HG02642 (cell line): ENCODE measurements around the gene RNF8.
A peak's percentile ranks its signal among the peaks of the same experiment; 100 is the strongest.
"Not testable (repeated sequence)": the region's sequence is repeated elsewhere in the genome, so short reads cannot be mapped to it uniquely, and the experiment has no call there.

Source experiments
- ATAC-seq: cut with Tn5 transposase; IDR thresholded peaks from one replicate; pipeline ENCODE4 v1.9.1; 2021; ENCODE audit warnings: mild to moderate bottlenecking; ENCODE audit not compliant: unreplicated experiment, poor library complexity

The RNF8 gene

GRCh38 chr6:37353761-37354525 lies at the start of gene RNF8:
TSS of gene RNF8 (plus strand) at chr6:37353983. CDS start at chr6:37354165, 182 bp downstream.
- ATAC-seq = peak; percentile 92

- ATAC-seq = no peak
Observed at GRCh38 chr6:37304766-37305165, 49.0 kb upstream of the RNF8 start.

- no peak for ATAC-seq
Observed at GRCh38 chr6:37305841-37306425, 47.9 kb upstream of the RNF8 start.

GRCh38 chr6:37306624-37307222 lies 47.1 kb upstream of the RNF8 start:
- no peak for ATAC-seq

GRCh38 chr6:37307484-37307883 lies 46.3 kb upstream of the RNF8 start:
- not testable (repeated sequence) for ATAC-seq

- no peak for ATAC-seq
Observed at GRCh38 chr6:37308069-37308815, 45.5 kb upstream of the RNF8 start.

GRCh38 chr6:37309046-37309445 lies 44.7 kb upstream of the RNF8 start:
- ATAC-seq = no peak

- no peak for ATAC-seq
Observed at GRCh38 chr6:37309692-37310091, 44.1 kb upstream of the RNF8 start.

- ATAC-seq = no peak
Observed at GRCh38 chr6:37310966-37311365, 42.8 kb upstream of the RNF8 start.

- ATAC-seq = no peak
Observed at GRCh38 chr6:37311741-37312473, 41.9 kb upstream of the RNF8 start.

- no peak for ATAC-seq
Observed at GRCh38 chr6:37313723-37314486, 39.9 kb upstream of the RNF8 start.

GRCh38 chr6:37314487-37315156 lies 39.2 kb upstream of the RNF8 start:
- ATAC-seq = no peak

GRCh38 chr6:37315157-37315515 lies 38.6 kb upstream of the RNF8 start:
- ATAC-seq = no peak

GRCh38 chr6:37316071-37316470 lies 37.7 kb upstream of the RNF8 start:
- ATAC-seq = no peak

- ATAC-seq = no peak
Observed at GRCh38 chr6:37317312-37318038, 36.3 kb upstream of the RNF8 start.

- no peak for ATAC-seq
Observed at GRCh38 chr6:37319156-37319555, 34.6 kb upstream of the RNF8 start.

- no peak for ATAC-seq
Observed at GRCh38 chr6:37319856-37320480, 33.8 kb upstream of the RNF8 start.

- no peak for ATAC-seq
Observed at GRCh38 chr6:37320646-37321045, 33.1 kb upstream of the RNF8 start.
